Upper lobe of right lung (tissue), 1 donor: ENCODE data around the gene CDC42SE2. TPM values are rescaled to one million over a fixed set of nuclear protein-coding genes. Genes with fewer than 3 reads are reported as not detected.

ENCODE experiments used
- ATAC-seq: fragments of 200-7000 bp; cut with Tn5 transposase; one replicate; pipeline ENCODE4 v1.9.1; 2020; ENCODE audit warnings: mild to moderate bottlenecking, moderate library complexity
- DNase-seq: peaks from one replicate; pipeline ENCODE4 v3.0.0-alpha.2; 2020
- H3K27ac ChIP-seq: fragments of 200-600 bp; one replicate; pipeline ENCODE4 v1.8.0; 2022
- H3K27me3 ChIP-seq: fragments of 200-600 bp; one replicate; pipeline ENCODE4 v1.8.0; 2022; ENCODE audit warnings: mild to moderate bottlenecking
- H3K36me3 ChIP-seq: fragments of 200-600 bp; one replicate; pipeline ENCODE4 v1.8.0; 2022
- H3K4me1 ChIP-seq: fragments of 200-600 bp; one replicate; pipeline ENCODE4 v1.8.0; 2022
- H3K4me3 ChIP-seq: fragments of 200-600 bp; one replicate; pipeline ENCODE4 v1.8.0; 2022; ENCODE audit warnings: mild to moderate bottlenecking
- H3K9me3 ChIP-seq: fragments of 200-600 bp; one replicate; pipeline ENCODE4 v1.8.0; 2022
- CTCF ChIP-seq: fragments of 200-600 bp; IDR thresholded peaks from one replicate; pipeline ENCODE4 v1.8.0; 2022; ENCODE audit warnings: antibody characterized with exemption
- intact Hi-C: fragments of 100-400 bp; cut with DNase I; formaldehyde crosslinking; loops from one replicate; pipeline ENCODE4 v1.11.0; 2022
- total RNA-seq: library from RNA; stranded (reverse); fragmentation: NEBNext Ultra II Directional; extraction: Animal tissue kit (Norgen Biotek cat#: 25700); gene quantifications from one replicate; pipeline ENCODE4 v1.2.1, GENCODE V29; 2021
- donor health status: DM: no; HTN: yes; CAD: no; lungs with severe emphysema.

Gene CDC42SE2
- total RNA-seq, 1 donor from 2014 or later = 37.0 TPM

- no peak for ATAC-seq
- Histone ChIP-seq H3K27me3 (no peaks in the 10 kb centered on the region), H3K36me3 (no peaks in the 10 kb centered on the region), H3K4me3 (no peak overlapping the region), H3K27ac (no peak overlapping the region), H3K9me3 (no peaks in the 10 kb centered on the region), H3K4me1 (peaks cover 18% of the 10 kb centered on the region)
- no peak for TF ChIP-seq CTCF
- intact Hi-C loops = no loop called here
- no peak for DNase-seq
Observed at GRCh38 chr5:131280417-131280816, 16.6 kb downstream of the CDC42SE2 start.

GRCh38 chr5:131281133-131281867 is 17.4 kb downstream of the CDC42SE2 start:
- Histone ChIP-seq H3K9me3 (no peaks in the 10 kb centered on the region), H3K36me3 (no peaks in the 10 kb centered on the region), H3K27me3 (no peaks in the 10 kb centered on the region), H3K27ac (peak overlapping the region; percentile 49), H3K4me1 (peaks cover 18% of the 10 kb centered on the region), H3K4me3 (no peak overlapping the region)
- no peak for TF ChIP-seq CTCF
- intact Hi-C loops = no loop called here
- DNase-seq = no peak
- no peak for ATAC-seq

- Histone ChIP-seq H3K27ac (peak overlapping the region; percentile 49), H3K36me3 (no peaks in the 10 kb centered on the region), H3K9me3 (no peaks in the 10 kb centered on the region), H3K4me3 (no peak overlapping the region), H3K4me1 (peaks cover 18% of the 10 kb centered on the region), H3K27me3 (no peaks in the 10 kb centered on the region)
- intact Hi-C loops = no loop called here
- no peak for ATAC-seq
- no peak for TF ChIP-seq CTCF
- no peak for DNase-seq
Observed at GRCh38 chr5:131281868-131282234, 18.0 kb downstream of the CDC42SE2 start.

- Histone ChIP-seq H3K36me3 (peaks cover 3% of the 10 kb centered on the region), H3K27ac (no peak overlapping the region), H3K9me3 (no peaks in the 10 kb centered on the region), H3K27me3 (no peaks in the 10 kb centered on the region), H3K4me1 (peaks cover 18% of the 10 kb centered on the region), H3K4me3 (no peak overlapping the region)
- no peak for TF ChIP-seq CTCF
- no peak for DNase-seq
- intact Hi-C loops = no loop called here
- no peak for ATAC-seq
Observed at GRCh38 chr5:131282235-131282634, 18.4 kb downstream of the CDC42SE2 start.

GRCh38 chr5:131285703-131286399 is 22.0 kb downstream of the CDC42SE2 start:
- no peaks in the 10 kb centered on the region for H3K9me3 ChIP-seq
- H3K27ac ChIP-seq = no peak overlapping the region
- intact Hi-C loops = no loop called here
- TF ChIP-seq CTCF = no peak
- no peak for DNase-seq
- H3K36me3 ChIP-seq = peaks cover 8% of the 10 kb centered on the region
- no peaks in the 10 kb centered on the region for H3K27me3 ChIP-seq
- ATAC-seq = no peak
- H3K4me1 ChIP-seq = peaks cover 10% of the 10 kb centered on the region
- H3K4me3 ChIP-seq = no peak overlapping the region
